ENCODE measurements around the gene AK6.
"Not testable (repeated sequence)": the region's sequence is repeated elsewhere in the genome, so short reads cannot be mapped to it uniquely, and the experiment has no call there.

AK6 gene

GRCh38 chr5:69334793-69335268 is 34.5 kb downstream of the AK6 start:
- DNase-seq, result peak; percentile 62

- not testable (repeated sequence) for DNase-seq
Measured at GRCh38 chr5:69333668-69334315, 35.5 kb downstream of the AK6 start.

- no peak for DNase-seq
Measured at GRCh38 chr5:69331528-69332445, 37.5 kb downstream of the AK6 start.

- no peak for DNase-seq
Measured at GRCh38 chr5:69329905-69330489, 39.3 kb downstream of the AK6 start.

GRCh38 chr5:69326365-69326764 is 43.0 kb downstream of the AK6 start:
- no peak for DNase-seq

GRCh38 chr5:69317391-69317790 is 51.9 kb downstream of the AK6 start:
- no peak for DNase-seq

GRCh38 chr5:69315972-69316371 is 53.3 kb downstream of the AK6 start:
- DNase-seq, result no peak

GRCh38 chr5:69313428-69313827 is 55.9 kb downstream of the AK6 start:
- DNase-seq, result no peak

- no peak for DNase-seq
Measured at GRCh38 chr5:69312459-69313160, 56.7 kb downstream of the AK6 start.

GRCh38 chr5:69309380-69309779 is 59.9 kb downstream of the AK6 start:
- no peak for DNase-seq

GRCh38 chr5:69308046-69308553 is 61.2 kb downstream of the AK6 start:
- DNase-seq, result no peak

GRCh38 chr5:69305512-69305911 is 63.8 kb downstream of the AK6 start:
- no peak for DNase-seq
